DMS53 treated with DMSO at 0.1 percent for 48 hours (cell line): ENCODE results near the gene DACH1.

Experiments used
- DNase-seq: peaks from one replicate; lab custom pipeline; 2025; ENCODE audit not compliant: unreplicated experiment; lab: John Stamatoyannopoulos, UW

The DACH1 gene

DNA sequence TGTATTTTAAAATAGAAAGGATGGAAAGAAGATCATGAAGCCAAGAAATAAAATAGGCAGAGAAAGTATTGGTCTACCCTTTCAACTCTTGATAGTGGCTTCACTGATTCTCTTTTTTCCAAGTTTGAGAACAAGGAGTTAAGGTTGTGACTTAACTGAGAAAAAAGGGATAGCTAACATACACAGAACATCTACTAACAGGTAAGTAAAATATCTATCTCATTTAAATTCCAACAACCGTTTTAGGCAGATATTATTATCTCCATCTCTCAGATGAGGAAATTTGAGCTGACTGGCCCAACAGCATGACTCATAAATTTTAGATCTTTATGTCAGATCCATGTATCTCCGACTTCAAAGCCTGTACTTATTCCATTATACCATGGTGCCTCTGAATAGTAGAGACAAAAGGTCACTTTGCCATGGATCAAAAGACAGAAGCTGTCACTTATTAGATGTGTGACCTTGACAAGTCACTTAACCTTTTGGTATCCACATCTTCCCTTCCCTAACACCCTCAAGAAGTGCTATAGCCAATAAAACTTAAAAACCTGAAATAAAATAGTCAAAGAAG lies 152.1 kb downstream of the DACH1 start:
- no peak for DNase-seq

DNA sequence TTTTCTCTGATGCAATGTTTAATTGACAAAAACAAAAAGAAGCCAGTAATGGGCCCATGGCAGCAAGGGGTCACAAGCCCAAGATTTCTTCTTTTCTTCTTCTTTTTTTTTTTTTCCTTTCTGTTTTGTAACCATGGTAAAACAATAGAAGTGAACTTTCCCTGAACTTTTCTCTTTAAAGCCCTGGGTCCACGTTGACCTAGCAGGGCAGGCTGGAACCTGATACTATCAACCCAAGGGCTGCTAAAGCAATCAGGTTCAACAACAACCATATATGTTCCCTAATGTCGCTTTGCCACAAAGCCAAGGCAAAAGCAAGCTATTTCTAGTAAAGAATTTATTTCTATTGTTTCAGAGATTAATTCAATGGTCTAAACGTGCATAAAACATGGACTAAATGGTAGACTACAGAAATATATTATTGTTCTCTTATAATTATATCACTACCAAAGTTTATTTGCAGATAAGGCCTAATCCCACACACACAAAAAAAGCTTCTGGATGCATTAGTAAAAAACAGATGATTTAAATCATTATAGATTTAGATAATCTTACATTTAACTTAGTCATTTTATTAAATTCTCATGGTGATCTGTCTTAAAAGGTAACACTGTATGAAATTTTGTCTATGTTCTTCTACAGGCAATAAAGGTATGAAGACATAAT lies 153.9 kb downstream of the DACH1 start:
- DNase-seq = no peak

DNA sequence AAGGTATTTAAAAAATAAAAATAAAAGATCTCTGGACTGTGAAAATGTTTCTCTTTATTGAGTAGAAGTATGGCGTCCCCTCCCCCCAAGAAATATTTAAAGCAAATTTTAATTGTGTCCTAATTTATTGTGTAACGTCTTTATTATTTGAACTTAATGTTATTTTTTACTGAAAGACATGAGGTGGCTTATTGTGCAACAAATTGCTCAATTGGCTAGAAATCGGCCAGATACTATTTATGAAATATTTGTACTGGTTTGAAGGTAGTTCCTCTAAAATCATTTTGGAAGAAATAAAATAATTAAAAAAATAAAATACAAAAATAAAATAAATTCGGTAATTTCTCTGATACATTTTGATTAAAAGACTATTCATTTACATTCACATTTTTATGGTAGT lies 162.3 kb downstream of the DACH1 start:
- DNase-seq = no peak

DNA sequence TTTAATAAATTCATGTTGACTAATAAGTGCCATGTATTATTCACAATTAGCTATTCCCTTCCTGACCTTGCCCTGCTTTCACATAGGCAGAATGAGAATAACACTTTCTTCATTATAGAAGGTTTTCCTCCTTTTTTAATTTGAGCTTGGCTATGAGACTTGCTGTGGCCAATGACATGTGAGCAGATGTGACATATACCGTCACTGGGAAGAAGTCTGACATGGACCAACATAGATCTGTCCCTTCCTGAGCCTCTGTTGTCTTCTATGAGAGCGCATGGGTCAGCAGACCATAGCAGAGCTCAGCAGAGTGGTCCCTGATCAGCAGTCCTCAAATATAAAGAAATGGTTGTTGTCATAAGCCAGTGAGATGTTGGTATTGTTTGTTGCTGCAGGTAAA lies 163.9 kb downstream of the DACH1 start:
- no peak for DNase-seq

DNA sequence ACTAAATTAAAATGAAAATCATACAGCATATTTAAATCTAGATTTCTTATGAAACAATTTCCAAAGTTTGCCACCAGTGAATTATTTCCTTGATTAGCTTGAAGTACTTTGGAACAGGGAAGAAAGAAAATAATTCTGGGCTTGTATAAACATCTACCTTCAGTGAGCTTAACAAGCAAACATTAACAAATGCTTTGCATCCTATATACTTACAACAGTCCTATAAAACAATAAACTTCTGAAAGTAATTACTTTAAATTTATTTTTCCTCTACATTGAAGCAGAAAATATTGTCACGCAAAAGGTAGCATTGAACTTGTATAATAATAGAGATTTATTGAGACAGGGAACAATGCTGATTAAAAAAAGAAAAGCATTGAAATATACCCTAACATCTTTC lies 164.8 kb downstream of the DACH1 start:
- no peak for DNase-seq

DNA sequence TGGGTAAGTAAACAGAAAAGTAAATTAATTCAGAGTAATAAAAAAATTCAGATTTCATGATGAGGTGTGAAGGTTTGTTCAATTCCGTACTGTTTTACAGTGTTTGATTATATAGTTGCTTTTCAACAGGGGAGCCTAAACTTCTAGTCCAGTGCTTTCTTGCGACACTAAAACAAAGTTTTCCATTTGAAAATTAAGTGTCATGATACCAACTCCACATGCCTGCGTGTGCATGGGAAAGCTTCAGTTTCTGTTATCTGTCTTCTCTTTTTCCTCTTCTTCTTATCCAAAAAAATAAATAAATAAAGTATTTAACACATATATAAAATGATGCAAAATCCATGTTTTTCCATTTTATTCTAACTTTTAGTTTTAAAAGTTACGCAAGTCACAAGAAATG lies 165.3 kb downstream of the DACH1 start:
- no peak for DNase-seq

DNA sequence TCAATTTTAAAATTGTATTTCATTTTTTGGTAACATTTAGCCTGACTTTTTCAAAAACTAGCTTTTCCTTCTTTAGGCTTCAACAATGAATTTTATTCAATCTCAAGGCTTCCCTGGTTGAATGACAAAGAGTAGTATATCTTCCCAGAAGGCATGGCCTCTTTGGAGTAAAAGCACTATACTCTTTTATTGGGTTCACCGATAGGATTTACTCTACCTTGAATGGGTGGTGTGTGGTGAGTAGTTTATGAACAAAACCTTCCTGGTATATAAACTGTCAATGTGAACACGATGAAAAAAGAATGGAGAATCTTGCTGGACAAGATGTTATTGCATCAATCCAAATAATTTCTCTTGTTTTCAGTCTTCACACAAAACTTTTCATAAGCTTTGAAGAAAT lies 167.7 kb downstream of the DACH1 start:
- DNase-seq = no peak

DNA sequence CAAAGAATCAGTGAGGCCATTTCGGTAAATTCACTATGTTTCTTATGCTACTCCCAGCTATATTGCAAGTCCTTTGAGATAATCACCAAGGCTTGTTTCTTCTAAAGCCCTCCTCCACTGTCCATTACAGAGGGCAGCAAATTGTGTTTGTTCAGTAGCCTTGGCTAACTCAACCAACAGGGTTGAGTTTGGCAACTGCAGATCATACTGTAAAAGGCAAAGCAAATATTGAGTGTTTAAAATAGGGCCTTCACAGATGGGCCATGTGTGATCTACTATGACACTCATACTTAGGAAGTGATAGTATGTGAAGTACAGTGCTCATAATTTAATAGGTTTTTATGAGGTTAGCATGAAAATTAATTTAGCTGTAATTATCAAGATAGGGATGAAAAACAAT lies 171.3 kb downstream of the DACH1 start:
- DNase-seq = no peak

DNA sequence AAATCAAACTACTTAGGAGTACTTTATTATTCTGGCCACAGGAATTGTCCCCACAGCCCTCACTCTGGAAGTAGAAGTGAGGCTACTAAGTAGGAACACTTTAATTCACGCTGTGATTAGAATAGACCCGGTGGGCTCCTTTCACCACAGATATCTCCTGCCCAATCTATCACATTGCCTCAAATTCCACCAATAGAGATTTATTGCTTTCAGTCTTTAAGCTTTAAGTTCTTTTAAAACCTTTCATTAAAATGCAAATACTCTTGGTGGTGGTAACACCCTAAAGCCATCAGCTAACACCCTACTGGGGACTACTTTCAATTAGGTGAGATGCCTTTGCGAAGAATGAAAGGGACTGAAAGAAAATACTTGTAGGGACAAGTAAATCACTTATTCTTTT lies 181.9 kb downstream of the DACH1 start:
- no peak for DNase-seq

DNA sequence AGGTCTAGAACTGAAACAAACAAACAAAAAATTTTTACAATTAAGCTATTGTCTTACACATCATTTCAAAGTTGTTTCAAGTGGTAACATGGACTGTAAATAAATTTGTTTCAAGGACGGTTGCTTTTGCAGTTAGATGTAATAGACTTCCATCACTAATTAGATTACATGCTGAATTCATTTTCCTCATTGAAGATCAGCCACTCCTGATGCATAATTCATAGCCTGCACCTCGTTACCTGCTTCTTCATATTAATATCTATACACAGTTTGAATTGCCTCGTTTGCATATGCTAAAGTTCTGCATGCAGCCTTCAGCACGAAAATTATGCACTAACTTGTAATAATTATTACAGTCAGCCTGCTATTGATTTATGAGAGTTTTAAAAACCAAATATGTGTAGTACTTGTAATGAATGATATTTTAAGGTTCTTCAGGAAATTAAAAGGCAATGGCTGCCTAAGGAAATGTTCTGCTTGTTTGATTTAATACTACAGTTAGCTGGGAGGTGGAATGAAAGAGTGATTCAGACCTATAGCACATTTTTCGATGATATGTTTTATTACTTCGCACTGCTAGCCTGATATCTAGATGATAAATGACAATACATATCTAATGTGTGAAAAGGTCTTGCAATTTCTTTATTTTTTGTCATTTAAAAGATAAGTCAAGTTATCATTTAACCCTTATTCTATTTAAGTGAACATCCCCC lies 184.9 kb downstream of the DACH1 start:
- no peak for DNase-seq

DNA sequence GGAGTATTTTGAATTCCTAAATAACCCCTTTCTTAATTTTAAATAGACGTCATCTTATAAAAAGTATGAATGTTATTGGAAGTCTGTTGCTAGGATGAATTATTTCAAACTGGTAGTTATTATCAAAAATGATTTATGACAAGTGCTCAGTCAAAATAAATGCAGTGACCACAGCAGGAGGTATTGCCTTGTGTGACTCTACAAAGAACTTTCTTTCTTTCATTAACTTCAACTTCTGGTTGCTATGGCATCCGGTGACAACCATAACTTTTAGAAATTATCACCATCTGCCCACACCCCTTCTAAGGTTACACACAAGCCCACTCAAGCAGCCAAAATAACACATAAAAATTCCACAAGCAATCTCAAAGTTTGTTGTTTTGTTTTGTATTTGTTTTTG lies 189.9 kb downstream of the DACH1 start:
- DNase-seq = no peak

DNA sequence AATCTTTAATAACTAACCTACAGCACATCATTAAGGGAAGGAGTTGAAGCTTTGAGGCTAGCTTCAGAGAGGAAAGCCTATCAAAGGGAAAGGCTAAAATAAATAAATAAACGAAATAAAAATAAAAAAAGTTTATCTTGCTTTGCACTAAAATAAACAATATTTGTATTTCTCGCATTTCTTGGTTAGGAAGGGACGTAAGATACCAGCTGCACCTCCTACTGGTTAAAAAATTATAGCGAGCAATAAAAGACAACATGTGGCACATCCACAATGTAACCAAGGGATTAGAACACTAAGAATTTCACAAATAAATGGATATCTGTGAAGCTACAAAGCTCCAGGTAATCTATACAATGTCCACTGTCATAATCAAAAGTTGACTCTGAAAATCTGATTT lies 194.5 kb downstream of the DACH1 start:
- no peak for DNase-seq

DNA sequence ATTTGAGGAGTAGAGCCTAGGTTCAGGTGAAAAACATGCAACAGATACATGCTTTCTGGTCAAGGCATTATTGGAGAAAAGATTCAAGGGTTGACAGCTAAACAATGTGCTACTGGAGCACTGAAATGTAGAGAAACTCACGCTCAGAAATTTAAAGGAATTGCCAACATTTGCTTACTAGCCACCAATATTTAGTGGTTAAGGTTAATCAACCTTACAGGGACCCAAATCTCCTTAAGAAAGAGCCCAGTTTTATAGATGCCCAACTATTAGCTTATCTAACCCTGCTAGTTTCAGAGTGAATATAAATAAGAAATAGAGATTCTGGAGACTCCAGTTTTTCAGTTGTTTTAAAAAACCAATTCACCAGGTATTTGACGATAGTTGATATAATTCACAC lies 203.6 kb downstream of the DACH1 start:
- no peak for DNase-seq

DNA sequence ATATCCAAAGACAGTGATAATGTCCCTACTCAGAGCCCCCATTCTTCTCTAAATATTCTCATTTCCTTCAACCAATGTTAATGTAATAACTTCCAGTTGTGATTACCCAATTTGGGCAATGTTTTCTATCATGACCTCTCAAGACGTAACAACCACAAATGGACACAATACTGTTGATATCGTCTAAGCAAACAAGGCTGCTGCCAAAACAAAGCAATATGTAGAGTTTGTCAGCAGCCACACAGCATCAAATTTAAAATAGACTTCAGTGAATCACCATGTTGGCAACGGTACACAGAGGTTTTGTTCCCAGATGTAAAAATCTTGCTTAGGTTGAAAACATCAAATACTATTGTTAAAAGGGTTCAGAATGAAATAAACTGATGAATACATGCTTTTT lies 205.1 kb downstream of the DACH1 start:
- no peak for DNase-seq

DNA sequence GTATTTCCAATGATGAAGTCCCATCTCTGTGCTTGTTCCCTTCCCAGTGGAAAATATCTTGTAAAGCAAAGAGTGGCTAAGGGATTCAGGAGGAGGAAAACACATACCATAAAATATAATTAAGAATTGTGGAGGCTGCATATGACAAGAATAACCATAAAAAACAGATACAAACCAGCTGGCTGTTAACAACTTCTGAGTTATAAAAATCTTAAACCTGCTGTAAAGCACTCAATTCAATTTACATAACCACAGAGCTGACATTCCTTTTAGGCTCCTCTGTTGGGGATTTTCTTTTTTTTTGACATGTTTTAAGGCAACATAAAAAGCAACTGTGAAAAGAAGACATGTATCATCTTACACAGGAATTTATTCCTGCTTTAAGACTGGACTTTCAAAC lies 207.6 kb downstream of the DACH1 start:
- no peak for DNase-seq

DNA sequence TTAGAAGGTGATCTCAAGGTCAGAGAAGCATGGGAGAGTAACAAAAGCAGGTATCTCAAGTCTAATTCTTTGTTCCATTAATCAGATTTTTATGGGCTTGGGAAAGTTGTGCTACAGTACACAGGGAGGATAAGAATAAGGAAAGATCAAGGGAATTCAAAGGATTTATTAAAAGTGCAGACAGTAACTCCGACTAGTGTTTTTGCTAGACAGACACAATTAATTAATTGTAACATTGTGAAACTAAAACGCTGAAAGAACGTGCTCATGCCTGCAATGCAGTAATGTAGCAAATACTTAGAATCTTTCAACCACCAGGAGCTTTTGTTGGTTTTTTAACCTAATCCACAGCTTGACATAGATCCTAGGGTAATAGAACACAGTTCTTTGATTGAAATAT lies 221.5 kb downstream of the DACH1 start:
- DNase-seq = no peak

DNA sequence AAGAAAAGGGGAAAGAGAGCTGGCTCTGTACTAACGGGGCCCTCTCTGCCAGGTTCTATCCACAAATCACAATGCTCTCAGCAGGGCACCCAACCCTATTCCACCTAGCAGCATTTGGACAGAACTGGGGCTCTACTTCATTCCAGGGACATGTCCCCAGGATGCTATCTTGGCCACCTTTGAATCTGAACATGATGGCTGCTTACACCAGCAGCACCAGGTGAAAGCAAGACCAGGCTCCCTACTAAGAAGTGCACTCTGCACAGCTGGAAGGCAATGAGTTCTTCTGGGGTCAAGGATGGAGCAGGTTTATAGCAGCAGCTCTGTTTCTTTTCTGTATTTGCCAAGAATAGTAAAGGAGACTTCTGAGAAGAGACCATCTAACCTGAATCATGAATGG lies 222.4 kb downstream of the DACH1 start:
- no peak for DNase-seq

DNA sequence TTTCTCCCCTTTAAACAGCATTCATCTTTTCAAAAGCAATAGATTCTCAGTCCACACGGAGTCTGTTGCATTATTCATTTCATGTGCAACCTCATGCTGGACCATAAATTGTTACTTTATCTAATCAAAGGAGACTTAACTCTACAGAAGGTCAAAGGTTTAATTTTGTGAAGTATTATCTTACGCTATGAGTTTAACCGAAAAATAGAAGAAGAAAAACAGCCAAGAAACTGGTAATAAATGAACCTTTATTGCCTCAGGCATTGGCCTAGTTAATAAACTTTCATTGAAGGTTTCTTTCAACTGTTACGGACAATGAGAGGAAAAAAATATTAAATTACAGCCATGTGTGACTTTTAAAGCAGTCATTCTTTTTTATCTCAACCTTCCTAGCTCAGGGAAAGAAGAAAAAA lies 223.6 kb downstream of the DACH1 start:
- no peak for DNase-seq

DNA sequence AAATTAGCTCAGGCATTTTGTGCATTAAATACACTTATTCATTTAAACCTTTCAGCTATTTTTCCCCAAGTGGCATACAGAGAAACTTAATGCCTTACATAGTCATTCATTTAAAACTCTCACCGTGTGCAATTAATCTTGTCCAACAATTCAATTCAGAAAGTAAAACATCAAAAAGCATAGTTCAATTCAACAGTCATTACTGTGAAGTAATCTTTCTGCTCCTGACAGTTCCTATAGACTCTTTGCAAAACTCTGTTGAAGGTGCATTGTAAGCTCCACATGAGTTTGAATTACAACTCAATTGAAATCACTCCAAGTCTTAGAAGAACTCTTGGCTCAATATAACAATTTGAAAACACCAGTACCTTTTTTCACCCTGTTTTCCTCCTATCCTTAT lies 228.3 kb downstream of the DACH1 start:
- no peak for DNase-seq

DNA sequence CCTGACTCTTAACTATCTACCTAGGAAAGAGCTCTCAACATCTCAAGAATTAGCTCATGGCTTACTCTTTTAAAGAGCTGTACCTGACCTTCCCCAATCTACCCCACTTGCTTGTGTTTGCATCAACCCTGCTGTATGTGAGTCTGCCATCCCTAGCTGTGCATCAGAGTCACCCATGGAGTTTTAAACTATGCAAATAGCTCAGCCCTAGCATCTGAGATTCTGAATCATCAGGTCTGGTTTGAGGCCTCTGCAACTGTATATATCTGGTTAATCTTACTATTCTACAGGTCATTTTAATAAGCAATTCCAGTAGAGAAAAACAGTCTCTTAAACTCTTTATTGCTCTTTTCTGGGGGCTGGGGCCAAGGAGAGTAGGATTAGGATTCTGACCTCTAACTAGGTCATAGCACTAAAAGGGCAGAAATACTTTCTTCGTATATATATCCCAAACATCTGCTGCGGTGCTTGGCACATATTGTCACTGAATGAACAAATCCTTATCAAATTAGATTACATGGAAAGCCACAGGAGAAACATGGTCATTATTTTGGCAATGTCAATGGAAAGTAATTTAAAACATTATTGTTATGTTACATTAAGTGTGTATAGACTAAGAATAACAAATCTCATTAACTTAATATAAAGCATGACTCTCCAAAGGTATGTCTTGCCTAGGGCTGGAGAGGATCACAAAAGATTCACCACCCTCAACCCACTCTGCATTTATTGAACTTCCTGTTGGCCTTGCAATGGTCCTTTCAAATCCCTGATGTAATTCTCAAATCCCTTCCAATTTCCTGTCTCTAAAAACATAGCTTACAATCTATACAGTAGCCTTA lies 232.2 kb downstream of the DACH1 start:
- DNase-seq = no peak

DNA sequence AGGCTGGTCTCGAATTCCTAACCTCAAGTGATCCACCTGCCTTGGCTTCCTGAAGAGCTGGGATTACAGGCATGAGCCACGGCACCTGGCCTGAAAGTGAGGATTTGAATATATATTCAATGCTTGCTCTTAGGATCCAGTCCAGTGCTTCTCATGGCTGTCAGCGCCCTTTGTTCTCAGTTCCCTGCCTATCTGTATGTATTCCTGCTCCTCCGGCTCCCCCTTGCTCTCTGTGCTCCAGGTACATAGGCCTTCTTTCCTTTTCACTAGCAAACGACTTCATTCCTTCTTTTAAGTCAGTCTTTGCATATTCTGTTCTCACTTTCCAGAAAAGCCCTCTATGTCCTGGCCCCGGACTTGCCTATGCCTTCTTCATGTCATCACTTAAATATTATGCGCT lies 232.8 kb downstream of the DACH1 start:
- no peak for DNase-seq

DNA sequence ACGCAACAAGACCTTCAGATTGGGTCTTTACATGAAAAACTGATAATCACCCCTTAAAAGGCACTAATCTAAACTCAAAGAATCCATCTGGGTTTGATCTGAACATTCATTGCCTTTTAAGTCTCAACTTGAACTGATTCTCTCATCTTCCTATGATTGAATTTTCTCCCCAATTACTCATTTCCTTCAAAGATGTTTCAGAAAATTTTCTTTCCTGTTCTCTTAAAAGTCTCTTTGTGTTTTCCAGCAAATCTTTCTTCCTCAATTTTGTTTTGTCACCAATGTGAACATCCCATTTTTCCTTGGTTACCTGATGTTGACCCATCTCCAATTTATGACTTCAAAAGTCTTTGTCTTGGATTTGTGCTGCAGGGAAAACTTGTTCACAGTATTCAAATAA lies 234.3 kb downstream of the DACH1 start:
- no peak for DNase-seq
